Naive thymus-derived CD4-positive, alpha-beta T cell (primary cell): ENCODE data around the gene CDKAL1. TPM values are rescaled to one million over a fixed set of nuclear protein-coding genes. Genes with fewer than 3 reads are reported as not detected.
"Not testable (repeated sequence)": the region's sequence is repeated elsewhere in the genome, so short reads cannot be mapped to it uniquely, and the experiment has no call there.

Experiments used
- ATAC-seq: fragments of 150-1000 bp; cut with Tn5 transposase; 2 replicates; pipeline ENCODE4 v1.10.0; 2021; ENCODE audit warnings: mild to moderate bottlenecking, moderate library complexity
- CTCF ChIA-PET: fragments of 350-600 bp; sonication (Branson Sonifier 250); formaldehyde crosslinking; loops from one replicate; lab custom pipeline; 2021; ENCODE audit warnings: antibody characterized with exemption; lab: Charles Lee
- POLR2A ChIA-PET: fragments of 350-600 bp; sonication (Branson Sonifier 250); formaldehyde crosslinking; loops from one replicate; lab custom pipeline; 2021; ENCODE audit warnings: antibody characterized with exemption, inconsistent platforms; lab: Charles Lee
- DNase-seq, 9 donors: peaks; one replicate each; pipeline versions ENCODE4 v3.0.0 to v3.0.0-alpha.2; 2020 to 2022; ENCODE audit warnings: mixed read lengths in 1 of 9
- H3K27ac ChIP-seq: one replicate; pipeline ENCODE4 v1.7.0; 2013; ENCODE audit warnings: mild to moderate bottlenecking, low read depth, low read length, moderate library complexity
- H3K27me3 ChIP-seq, 2 donors: one replicate each; pipeline ENCODE4 v1.7.0; 2013; ENCODE audit warnings: low read length in 2 of 2, mild to moderate bottlenecking in 2 of 2, moderate library complexity in 2 of 2; ENCODE audit not compliant: control insufficient read depth in 2 of 2, insufficient read depth in 2 of 2
- H3K36me3 ChIP-seq, 3 experiments: 1 replicate in 2 of 3; 2 replicates in 1 of 3; pipeline ENCODE4 v1.7.0; 2013; ENCODE audit warnings: low read length in 3 of 3, mild to moderate bottlenecking in 3 of 3, moderate library complexity in 1 of 3; ENCODE audit not compliant: insufficient read depth in 3 of 3, control insufficient read depth in 2 of 3
- H3K4me1 ChIP-seq, 2 donors: one replicate each; pipeline ENCODE4 v1.7.0; 2013; ENCODE audit warnings: low read length in 2 of 2, mild to moderate bottlenecking in 2 of 2, moderate library complexity in 1 of 2; ENCODE audit not compliant: control insufficient read depth in 2 of 2, insufficient read depth in 2 of 2
- H3K4me3 ChIP-seq: 2 replicates; pipeline ENCODE4 v1.7.0; 2013; ENCODE audit warnings: mild to moderate bottlenecking, low read length
- H3K9me3 ChIP-seq, 3 experiments: 1 replicate in 2 of 3; 2 replicates in 1 of 3; pipeline ENCODE4 v1.7.0; 2013; ENCODE audit warnings: low read length in 3 of 3; ENCODE audit not compliant: control insufficient read depth in 2 of 3
- H3K27ac Mint-ChIP-seq, 9 donors: one replicate each; pipeline ENCODE4 v1.8.0; 2020 to 2022; ENCODE audit warnings: mixed read lengths in 9 of 9, mild to moderate bottlenecking in 8 of 9, moderate library complexity in 5 of 9, inconsistent platforms in 2 of 9
- H3K27me3 Mint-ChIP-seq, 5 donors: one replicate each; pipeline ENCODE4 v1.8.0; 2021 to 2022; ENCODE audit warnings: mixed read lengths in 5 of 5, mild to moderate bottlenecking in 1 of 5
- H3K36me3 Mint-ChIP-seq, 5 donors: one replicate each; pipeline ENCODE4 v1.8.0; 2020 to 2022; ENCODE audit warnings: mixed read lengths in 5 of 5, mild to moderate bottlenecking in 3 of 5, inconsistent platforms in 1 of 5
- H3K4me1 Mint-ChIP-seq, 7 donors: one replicate each; pipeline ENCODE4 v1.8.0; 2020 to 2022; ENCODE audit warnings: mixed read lengths in 7 of 7, mild to moderate bottlenecking in 3 of 7, inconsistent platforms in 1 of 7
- H3K4me3 Mint-ChIP-seq, 10 donors: one replicate each; pipeline ENCODE4 v1.8.0; 2020 to 2022; ENCODE audit warnings: mild to moderate bottlenecking in 10 of 10, mixed read lengths in 10 of 10, moderate library complexity in 6 of 10, inconsistent platforms in 2 of 10
- H3K9me3 Mint-ChIP-seq, 11 donors: one replicate each; pipeline ENCODE4 v1.8.0; 2020 to 2022; ENCODE audit warnings: mixed read lengths in 11 of 11, mild to moderate bottlenecking in 4 of 11, inconsistent platforms in 1 of 11, moderate library complexity in 1 of 11
- intact Hi-C, 2 donors: fragments of 100-400 bp; cut with micrococcal nuclease; formaldehyde crosslinking; loops; one replicate each; pipeline ENCODE4 v1.15.1; 2023
- polyA plus RNA-seq, 2 donors: library from polyadenylated mRNA; unstranded; fragments of 300-500 nt; fragmentation: Illumina TruSeq; gene quantifications; one replicate each; pipeline ENCODE4 v1.2.3, GENCODE V29; 2021
- total RNA-seq, 6 experiments: library from RNA in 5 of 6; stranded (reverse) in 5 of 6; gene quantifications; 1 replicate in 5 of 6; 2 replicates in 1 of 6; pipeline ENCODE4 v1.2.3 and lab custom pipeline; 2021 to 2026

Gene CDKAL1
- total and polyA plus RNA-seq, 7 experiments from 2014 or later = 23.6 to 35.8 (median 29.8) TPM

DNA sequence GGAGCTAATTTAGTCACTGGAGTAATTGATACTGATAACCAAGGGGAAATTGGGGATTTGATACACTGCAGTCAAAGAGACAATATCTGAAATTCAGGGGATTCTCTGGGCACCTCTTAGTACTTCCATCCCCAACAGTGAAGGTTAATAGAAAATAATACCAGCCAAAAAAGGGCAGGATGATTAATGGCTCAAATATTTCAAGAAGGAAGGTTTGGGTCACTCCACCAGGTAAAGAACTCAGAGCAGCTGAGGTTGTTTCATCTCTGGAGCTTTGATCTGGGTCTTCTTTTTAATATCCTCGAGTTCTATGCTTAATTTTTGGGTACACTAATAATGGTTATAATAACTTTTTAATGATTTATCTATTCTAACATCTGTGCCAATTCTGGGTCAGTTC is 70.8 kb downstream of the CDKAL1 start:
- ATAC-seq = no peak
- Mint-ChIP-seq H3K9me3 (peaks cover 0 to 4% (median 3%) of the 10 kb centered on the region in 11 donors), H3K4me3 (no peak overlapping the region), H3K27ac (no peak overlapping the region), H3K36me3 (peaks cover 8 to 67% (median 42%) of the 10 kb centered on the region in 5 donors), H3K27me3 (no peaks in the 10 kb centered on the region), H3K4me1 (peaks cover 0 to 22% (median 6%) of the 10 kb centered on the region in 7 donors)
- Histone ChIP-seq H3K4me1 (no peaks in the 10 kb centered on the region), H3K9me3 (no peaks in the 10 kb centered on the region), H3K27me3 (no peaks in the 10 kb centered on the region), H3K36me3 (peaks cover 0 to 4% (median 0%) of the 10 kb centered on the region in 3 experiments), H3K27ac (no peak overlapping the region), H3K4me3 (no peak overlapping the region)
- ChIA-PET POLR2A (no interaction called here), CTCF (no interaction called here)
- intact Hi-C loops = no loop called here
- DNase-seq = no peak

DNA sequence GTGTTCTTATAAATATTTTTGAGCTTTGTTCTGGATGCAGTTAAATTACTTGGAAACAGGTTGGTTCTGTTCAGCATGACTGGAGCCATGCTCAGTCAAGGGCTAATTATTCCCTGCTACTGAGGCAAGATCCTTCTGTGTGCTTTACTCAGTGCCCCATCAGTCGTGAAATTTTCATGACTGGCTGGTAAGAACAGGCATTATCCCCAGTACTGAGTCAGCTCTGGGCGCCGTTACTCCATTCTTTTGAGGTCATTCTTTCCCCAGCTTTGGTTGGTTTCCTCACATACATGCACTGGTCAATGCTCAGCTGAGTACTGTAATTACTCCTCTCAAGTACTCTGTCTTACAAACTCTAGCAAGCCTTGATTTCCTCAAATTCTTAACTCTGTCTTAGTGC is 71.3 kb downstream of the CDKAL1 start:
- no peak overlapping the region for H3K4me3 ChIP-seq
- H3K27ac ChIP-seq = no peak overlapping the region
- Mint-ChIP-seq H3K4me1 (peaks cover 0 to 22% (median 6%) of the 10 kb centered on the region in 7 donors), H3K27me3 (no peaks in the 10 kb centered on the region), H3K9me3 (peaks cover 0 to 6% (median 4%) of the 10 kb centered on the region in 11 donors), H3K27ac (no peak overlapping the region), H3K36me3 (peaks cover 11 to 71% (median 47%) of the 10 kb centered on the region in 5 donors), H3K4me3 (no peak overlapping the region)
- DNase-seq (no peak), ATAC-seq (no peak)
- H3K27me3 ChIP-seq = no peaks in the 10 kb centered on the region
- peaks cover 0 to 4% (median 0%) of the 10 kb centered on the region in 3 experiments for H3K36me3 ChIP-seq
- intact Hi-C loops = no loop called here
- no peaks in the 10 kb centered on the region for H3K9me3 ChIP-seq
- ChIA-PET POLR2A (no interaction called here), CTCF (no interaction called here)
- no peaks in the 10 kb centered on the region for H3K4me1 ChIP-seq

DNA sequence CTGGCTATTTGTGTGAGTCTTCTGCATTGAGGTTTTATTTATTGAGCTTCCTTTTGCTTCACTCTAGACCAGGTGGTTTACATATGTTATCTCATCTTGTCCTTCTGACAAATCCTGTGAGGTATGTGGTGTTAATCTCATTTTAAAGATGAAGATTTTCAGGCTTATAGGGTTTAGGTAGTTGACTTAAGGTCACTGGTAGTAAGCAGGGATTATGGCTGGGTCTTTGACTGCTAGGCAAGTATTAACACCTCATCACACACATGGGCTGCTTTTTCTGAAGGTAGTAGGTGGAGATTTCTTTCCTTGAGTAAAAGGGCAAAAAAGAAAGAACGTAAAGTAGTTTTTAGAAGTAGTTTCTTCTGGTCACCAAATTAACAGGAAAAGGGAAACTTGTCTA is 72.6 kb downstream of the CDKAL1 start:
- no peak overlapping the region for H3K27ac ChIP-seq
- H3K27me3 ChIP-seq = no peaks in the 10 kb centered on the region
- Mint-ChIP-seq H3K27me3 (no peaks in the 10 kb centered on the region), H3K9me3 (peaks cover 0 to 6% (median 4%) of the 10 kb centered on the region in 11 donors), H3K27ac (peak overlapping the region in 2 of 9 donors; percentile 5 to 58), H3K4me3 (no peak overlapping the region), H3K36me3 (peaks cover 8 to 65% (median 57%) of the 10 kb centered on the region in 5 donors), H3K4me1 (peaks cover 3 to 24% (median 7%) of the 10 kb centered on the region in 7 donors)
- intact Hi-C loops = no loop called here
- DNase-seq (no peak), ATAC-seq (no peak)
- H3K9me3 ChIP-seq = no peaks in the 10 kb centered on the region
- ChIA-PET POLR2A (no interaction called here), CTCF (no interaction called here)
- H3K36me3 ChIP-seq = peaks cover 0 to 4% (median 0%) of the 10 kb centered on the region in 3 experiments
- no peaks in the 10 kb centered on the region for H3K4me1 ChIP-seq
- H3K4me3 ChIP-seq = no peak overlapping the region

DNA sequence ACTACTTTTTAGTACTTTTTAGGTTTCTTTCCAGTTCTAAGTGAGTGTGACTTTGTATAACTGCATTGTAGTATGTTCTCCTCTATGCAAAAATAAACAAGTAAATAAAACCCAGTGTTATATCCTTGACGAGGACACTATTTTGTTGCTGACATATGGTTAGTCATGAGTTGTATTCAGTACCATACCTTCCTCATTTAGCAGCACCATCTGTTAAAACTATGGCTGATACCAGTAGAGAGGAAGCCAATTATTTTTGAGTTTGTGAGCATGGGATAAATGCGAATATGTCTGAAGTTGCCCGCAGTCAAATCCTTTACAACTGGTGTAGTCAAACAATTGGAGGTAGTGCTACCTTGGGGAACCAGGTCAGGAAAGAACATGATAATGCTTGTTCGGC is 74.1 kb downstream of the CDKAL1 start:
- Mint-ChIP-seq H3K9me3 (peaks cover 0 to 6% (median 4%) of the 10 kb centered on the region in 11 donors), H3K27me3 (no peaks in the 10 kb centered on the region), H3K4me1 (peaks cover 4 to 31% (median 8%) of the 10 kb centered on the region in 7 donors), H3K4me3 (no peak overlapping the region), H3K36me3 (peaks cover 6 to 65% (median 59%) of the 10 kb centered on the region in 5 donors), H3K27ac (no peak overlapping the region)
- H3K4me3 ChIP-seq = no peak overlapping the region
- H3K36me3 ChIP-seq = peaks cover 0 to 4% (median 0%) of the 10 kb centered on the region in 3 experiments
- no peaks in the 10 kb centered on the region for H3K4me1 ChIP-seq
- ATAC-seq (no peak), DNase-seq (no peak)
- CTCF ChIA-PET = no interaction called here
- intact Hi-C loops = no loop called here
- POLR2A ChIA-PET = no interaction called here
- no peaks in the 10 kb centered on the region for H3K9me3 ChIP-seq
- no peaks in the 10 kb centered on the region for H3K27me3 ChIP-seq
- no peak overlapping the region for H3K27ac ChIP-seq

DNA sequence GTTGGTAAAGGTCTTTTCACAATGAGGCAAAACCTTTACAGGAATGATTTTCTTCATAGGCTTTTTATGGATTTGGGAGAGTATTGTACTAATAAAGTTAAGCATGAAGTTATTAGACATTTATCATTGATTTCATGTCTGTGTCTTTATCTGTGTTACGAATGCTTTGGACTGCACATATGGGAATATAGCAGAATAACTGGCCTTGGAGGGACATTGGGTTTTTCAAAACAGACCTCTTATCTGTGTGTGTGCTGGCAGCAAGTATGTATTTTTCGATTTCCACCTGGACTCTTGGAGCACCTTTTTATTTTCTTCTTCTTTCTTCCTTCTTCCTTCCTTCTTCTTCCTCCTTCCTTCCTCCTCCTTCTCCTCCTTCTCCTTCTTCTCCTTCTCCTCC is 74.6 kb downstream of the CDKAL1 start:
- CTCF ChIA-PET = no interaction called here
- Histone ChIP-seq H3K27me3 (no peaks in the 10 kb centered on the region), H3K4me3 (no peak overlapping the region), H3K4me1 (no peaks in the 10 kb centered on the region), H3K9me3 (no peaks in the 10 kb centered on the region), H3K27ac (no peak overlapping the region), H3K36me3 (peaks cover 0 to 3% (median 0%) of the 10 kb centered on the region in 3 experiments)
- ATAC-seq (no peak), DNase-seq (no peak)
- peaks cover 3 to 30% (median 7%) of the 10 kb centered on the region in 7 donors for H3K4me1 Mint-ChIP-seq
- H3K27me3 Mint-ChIP-seq = no peaks in the 10 kb centered on the region
- no peak overlapping the region for H3K27ac Mint-ChIP-seq
- H3K36me3 Mint-ChIP-seq = peaks cover 6 to 65% (median 56%) of the 10 kb centered on the region in 5 donors
- intact Hi-C loops = no loop called here
- POLR2A ChIA-PET = no interaction called here
- no peak overlapping the region for H3K4me3 Mint-ChIP-seq
- H3K9me3 Mint-ChIP-seq = peaks cover 0 to 6% (median 4%) of the 10 kb centered on the region in 11 donors

DNA sequence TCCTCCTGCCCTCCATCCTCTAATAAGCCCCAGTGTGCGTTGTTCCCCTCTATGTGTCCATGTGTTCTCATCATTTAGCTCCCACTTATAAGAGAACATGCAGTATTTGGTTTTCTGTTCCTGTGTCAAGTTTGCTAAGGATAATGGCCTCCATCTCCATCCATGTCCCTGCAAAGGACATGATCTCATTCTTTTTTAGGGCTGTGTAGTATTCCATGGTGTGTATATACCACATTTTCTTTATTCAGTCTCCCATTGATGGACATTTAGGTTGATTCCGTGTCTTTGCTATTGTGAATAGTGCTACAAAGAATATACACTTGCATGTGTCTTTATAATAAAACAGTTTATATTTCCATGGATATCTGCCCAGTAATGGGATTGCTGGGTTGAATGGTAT is 75.7 kb downstream of the CDKAL1 start:
- H3K27ac Mint-ChIP-seq, H3K4me1 ChIP-seq, H3K27me3 ChIP-seq, CTCF ChIA-PET, H3K27ac ChIP-seq, ATAC-seq, H3K27me3 Mint-ChIP-seq, H3K36me3 ChIP-seq, intact Hi-C loops, H3K4me3 ChIP-seq, H3K9me3 ChIP-seq, DNase-seq, H3K4me3 Mint-ChIP-seq, H3K9me3 Mint-ChIP-seq: not testable (repeated sequence)
- POLR2A ChIA-PET = interaction anchor here (0.6 kb wide), 1 partner anchor 37 kb away, joined by 3 read pairs; no protein-coding TSS in a partner anchor
- Mint-ChIP-seq H3K4me1 (peaks cover 5 to 34% (median 7%) of the 10 kb centered on the region in 7 donors), H3K36me3 (peaks cover 6 to 62% (median 59%) of the 10 kb centered on the region in 5 donors)
